Measurements from ENCODE around the gene NPAS2.

The NPAS2 gene

GRCh38 chr2:100968146-100969145, 148.5 kb downstream of the NPAS2 start:
- no peak for DNase-seq (ENCODE audit: low spot score)

- no peak for DNase-seq (ENCODE audit: low spot score)
Observed at GRCh38 chr2:100969998-100970397, 150.1 kb downstream of the NPAS2 start.

- no peak for DNase-seq (ENCODE audit: low spot score)
Observed at GRCh38 chr2:100971221-100971620, 151.3 kb downstream of the NPAS2 start.

- no peak for DNase-seq (ENCODE audit: low spot score)
Observed at GRCh38 chr2:100972452-100972851, 152.5 kb downstream of the NPAS2 start.

GRCh38 chr2:100974712-100975520, 155.0 kb downstream of the NPAS2 start:
- DNase-seq (ENCODE audit: low spot score): no peak

GRCh38 chr2:100975521-100975785, 155.5 kb downstream of the NPAS2 start:
- DNase-seq (ENCODE audit: low spot score): no peak

- no peak for DNase-seq (ENCODE audit: low spot score)
Observed at GRCh38 chr2:100976061-100976460, 156.1 kb downstream of the NPAS2 start.

- DNase-seq (ENCODE audit: low spot score): no peak
Observed at GRCh38 chr2:100976645-100977391, 156.9 kb downstream of the NPAS2 start.

- no peak for DNase-seq (ENCODE audit: low spot score)
Observed at GRCh38 chr2:100977511-100977910, 157.6 kb downstream of the NPAS2 start.

- DNase-seq (ENCODE audit: low spot score): no peak
Observed at GRCh38 chr2:100978582-100979191, 158.7 kb downstream of the NPAS2 start.

GRCh38 chr2:100980046-100980445, 160.1 kb downstream of the NPAS2 start:
- DNase-seq (ENCODE audit: low spot score): no peak

- DNase-seq (ENCODE audit: low spot score): no peak
Observed at GRCh38 chr2:100981011-100981410, 161.1 kb downstream of the NPAS2 start.

- DNase-seq (ENCODE audit: low spot score): no peak
Observed at GRCh38 chr2:100982431-100982861, 162.5 kb downstream of the NPAS2 start.

- no peak for DNase-seq (ENCODE audit: low spot score)
Observed at GRCh38 chr2:100983201-100983600, 163.3 kb downstream of the NPAS2 start.

GRCh38 chr2:100983684-100984310, 163.9 kb downstream of the NPAS2 start:
- no peak for DNase-seq (ENCODE audit: low spot score)

GRCh38 chr2:100984892-100985307, 165.0 kb downstream of the NPAS2 start:
- DNase-seq (ENCODE audit: low spot score): peak; percentile 74

GRCh38 chr2:100986157-100986556, 166.2 kb downstream of the NPAS2 start:
- DNase-seq (ENCODE audit: low spot score): no peak

GRCh38 chr2:100987536-100987935, 167.6 kb downstream of the NPAS2 start:
- DNase-seq (ENCODE audit: low spot score): no peak

GRCh38 chr2:100987974-100988373, 168.0 kb downstream of the NPAS2 start:
- no peak for DNase-seq (ENCODE audit: low spot score)

GRCh38 chr2:100988630-100989417, 168.9 kb downstream of the NPAS2 start:
- no peak for DNase-seq (ENCODE audit: low spot score)

- no peak for DNase-seq (ENCODE audit: low spot score)
Observed at GRCh38 chr2:100989666-100990065, 169.7 kb downstream of the NPAS2 start.
